ENCODE data around the gene PEAK1. TPM values are rescaled to one million over a fixed set of nuclear protein-coding genes. Genes with fewer than 3 reads are reported as not detected.
A peak's percentile ranks its signal among the peaks of the same experiment; 100 is the strongest.
"Not testable (repeated sequence)": the region's sequence is repeated elsewhere in the genome, so short reads cannot be mapped to it uniquely, and the experiment has no call there.

PEAK1 gene
- total RNA-seq, 1 donor from 2014 or later, result 125 TPM

DNA sequence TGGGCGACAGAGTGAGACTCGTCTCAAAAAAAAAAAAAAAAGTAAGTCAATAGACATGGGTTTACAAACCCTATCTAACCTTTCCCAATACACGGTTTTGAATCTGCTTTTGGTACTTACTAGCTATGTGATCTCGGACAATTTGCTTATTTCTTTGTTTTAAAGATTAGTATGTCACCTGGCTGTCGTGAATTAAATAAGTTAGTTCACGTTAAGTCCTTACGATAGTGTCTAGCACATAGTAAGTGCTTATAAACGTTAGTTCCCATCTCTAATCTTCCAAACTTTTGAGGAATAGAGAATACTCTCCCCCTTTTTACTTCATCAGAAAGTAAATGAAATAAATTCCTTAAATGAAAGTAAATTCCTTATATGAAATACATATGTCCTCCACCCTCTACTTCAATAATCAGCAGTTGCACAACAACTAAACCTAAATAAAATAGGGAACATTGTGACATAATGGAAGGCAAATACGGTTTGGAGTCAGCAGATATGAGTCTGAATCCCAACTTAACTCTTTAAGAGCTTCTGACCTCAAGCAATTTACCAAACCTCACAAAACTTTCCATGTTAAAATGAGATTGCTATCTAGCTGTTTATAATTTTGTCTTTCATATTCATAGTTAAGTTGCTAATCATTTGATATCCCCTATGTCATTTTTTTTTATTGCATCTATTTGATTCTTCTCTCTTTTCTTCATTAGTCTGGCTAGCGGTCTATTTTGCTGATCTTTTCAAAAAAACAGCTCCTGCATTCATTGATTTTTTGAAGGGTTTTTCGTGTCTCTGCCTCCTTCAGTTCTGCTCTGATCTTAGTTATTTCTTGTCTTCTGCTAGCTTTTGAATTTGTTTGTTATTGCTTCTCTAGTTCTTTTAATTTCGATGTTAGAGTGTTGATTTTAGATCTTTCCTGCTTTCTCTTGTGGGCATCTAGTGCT is 134.6 kb downstream of the PEAK1 start:
- Mint-ChIP-seq H3K4me1 (ENCODE audit: unreplicated experiment) (peaks cover 30% of the 10 kb centered on the region), H3K27ac (ENCODE audit: unreplicated experiment) (no peak overlapping the region), H3K4me3 (ENCODE audit: unreplicated experiment) (no peak overlapping the region), H3K27me3 (ENCODE audit: unreplicated experiment) (no peaks in the 10 kb centered on the region), H3K36me3 (ENCODE audit: unreplicated experiment) (peaks cover 32% of the 10 kb centered on the region), H3K9me3 (ENCODE audit: unreplicated experiment) (no peaks in the 10 kb centered on the region)
- TF ChIP-seq, protein P1, sequence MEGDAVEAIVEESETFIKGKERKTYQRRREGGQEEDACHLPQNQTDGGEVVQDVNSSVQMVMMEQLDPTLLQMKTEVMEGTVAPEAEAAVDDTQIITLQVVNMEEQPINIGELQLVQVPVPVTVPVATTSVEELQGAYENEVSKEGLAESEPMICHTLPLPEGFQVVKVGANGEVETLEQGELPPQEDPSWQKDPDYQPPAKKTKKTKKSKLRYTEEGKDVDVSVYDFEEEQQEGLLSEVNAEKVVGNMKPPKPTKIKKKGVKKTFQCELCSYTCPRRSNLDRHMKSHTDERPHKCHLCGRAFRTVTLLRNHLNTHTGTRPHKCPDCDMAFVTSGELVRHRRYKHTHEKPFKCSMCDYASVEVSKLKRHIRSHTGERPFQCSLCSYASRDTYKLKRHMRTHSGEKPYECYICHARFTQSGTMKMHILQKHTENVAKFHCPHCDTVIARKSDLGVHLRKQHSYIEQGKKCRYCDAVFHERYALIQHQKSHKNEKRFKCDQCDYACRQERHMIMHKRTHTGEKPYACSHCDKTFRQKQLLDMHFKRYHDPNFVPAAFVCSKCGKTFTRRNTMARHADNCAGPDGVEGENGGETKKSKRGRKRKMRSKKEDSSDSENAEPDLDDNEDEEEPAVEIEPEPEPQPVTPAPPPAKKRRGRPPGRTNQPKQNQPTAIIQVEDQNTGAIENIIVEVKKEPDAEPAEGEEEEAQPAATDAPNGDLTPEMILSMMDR (IDR thresholded peaks at IDR 0.05), result no peak
- no peak for DNase-seq (ENCODE audit: extremely low spot score, unreplicated experiment)

DNA sequence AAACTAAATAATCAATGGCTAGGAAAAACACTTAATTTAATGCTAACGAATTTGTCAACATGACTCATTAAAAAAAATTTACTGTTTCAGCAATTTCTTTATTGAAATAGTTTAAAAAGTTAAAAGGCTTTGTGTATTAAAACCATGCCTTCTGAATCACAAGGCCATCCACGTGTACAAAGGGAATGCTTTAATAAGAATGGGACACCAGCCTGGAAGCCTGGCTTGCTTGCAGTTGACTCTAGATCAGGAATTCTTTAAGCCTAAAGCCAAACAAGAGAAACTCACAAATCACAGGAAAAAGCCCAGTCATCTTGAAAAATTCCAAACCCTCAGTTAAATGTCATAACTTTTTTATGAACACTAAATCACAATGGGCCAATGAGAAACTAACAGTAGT is 137.6 kb downstream of the PEAK1 start:
- TF ChIP-seq, protein P1 (IDR thresholded peaks at IDR 0.05), result no peak
- Mint-ChIP-seq H3K36me3 (ENCODE audit: unreplicated experiment) (peaks cover 46% of the 10 kb centered on the region), H3K9me3 (ENCODE audit: unreplicated experiment) (no peaks in the 10 kb centered on the region), H3K4me1 (ENCODE audit: unreplicated experiment) (peaks cover 27% of the 10 kb centered on the region), H3K27me3 (ENCODE audit: unreplicated experiment) (no peaks in the 10 kb centered on the region), H3K27ac (ENCODE audit: unreplicated experiment) (peak overlapping the region; percentile 61), H3K4me3 (ENCODE audit: unreplicated experiment) (no peak overlapping the region)
- DNase-seq (ENCODE audit: extremely low spot score, unreplicated experiment), result no peak

DNA sequence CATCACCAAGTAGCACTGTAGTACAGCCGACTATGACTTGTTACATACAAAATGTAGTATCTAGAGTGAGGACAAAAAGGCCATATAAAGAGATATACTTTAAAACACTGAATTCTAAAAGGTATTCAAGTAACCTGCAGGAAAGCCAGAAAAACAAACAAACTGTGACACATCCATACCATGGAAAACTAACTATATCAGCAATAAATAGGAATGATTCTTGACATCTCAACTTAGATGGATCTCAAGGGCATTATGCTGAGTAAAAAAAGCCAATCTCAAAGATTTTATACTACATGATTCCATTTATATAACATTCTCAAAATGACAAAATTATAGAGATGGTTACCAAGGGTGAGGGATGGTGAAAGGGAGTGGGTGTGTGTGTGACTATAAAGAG is 143.0 kb downstream of the PEAK1 start:
- TF ChIP-seq, protein P1 (IDR thresholded peaks at IDR 0.05), result no peak
- Mint-ChIP-seq H3K27me3 (ENCODE audit: unreplicated experiment) (no peaks in the 10 kb centered on the region), H3K4me1 (ENCODE audit: unreplicated experiment) (peaks cover 29% of the 10 kb centered on the region), H3K36me3 (ENCODE audit: unreplicated experiment) (peaks cover 51% of the 10 kb centered on the region), H3K4me3 (ENCODE audit: unreplicated experiment) (no peak overlapping the region), H3K9me3 (ENCODE audit: unreplicated experiment) (peaks cover 24% of the 10 kb centered on the region), H3K27ac (ENCODE audit: unreplicated experiment) (no peak overlapping the region)
- no peak for DNase-seq (ENCODE audit: extremely low spot score, unreplicated experiment)

DNA sequence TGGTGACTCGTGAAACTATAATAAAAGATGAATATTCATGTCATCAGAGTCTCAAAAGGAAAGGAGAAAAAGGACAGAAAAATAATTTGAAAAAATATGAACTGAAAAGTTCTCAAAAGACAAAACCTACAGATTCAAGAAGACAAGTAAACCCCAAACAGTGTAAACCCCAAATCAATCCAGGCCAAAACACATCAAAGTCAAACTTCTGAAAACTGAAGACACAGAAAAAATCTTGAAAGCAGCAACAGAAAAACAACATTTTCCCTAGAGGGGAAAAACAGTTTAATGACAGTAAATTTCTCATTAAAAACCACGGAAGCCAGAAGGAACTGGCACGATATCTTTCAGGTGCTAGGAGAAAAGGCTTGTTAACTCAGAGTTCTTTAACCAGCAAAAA is 143.8 kb downstream of the PEAK1 start:
- peaks cover 26% of the 10 kb centered on the region for H3K4me1 Mint-ChIP-seq (ENCODE audit: unreplicated experiment)
- peaks cover 49% of the 10 kb centered on the region for H3K36me3 Mint-ChIP-seq (ENCODE audit: unreplicated experiment)
- no peak for DNase-seq (ENCODE audit: extremely low spot score, unreplicated experiment)
- peak overlapping the region; percentile 36 for H3K27ac Mint-ChIP-seq (ENCODE audit: unreplicated experiment)
- H3K4me3 Mint-ChIP-seq (ENCODE audit: unreplicated experiment), result no peak overlapping the region
- TF ChIP-seq, protein P1 (IDR thresholded peaks at IDR 0.05), result no peak
- H3K27me3 Mint-ChIP-seq (ENCODE audit: unreplicated experiment), result no peaks in the 10 kb centered on the region
- peaks cover 26% of the 10 kb centered on the region for H3K9me3 Mint-ChIP-seq (ENCODE audit: unreplicated experiment)

DNA sequence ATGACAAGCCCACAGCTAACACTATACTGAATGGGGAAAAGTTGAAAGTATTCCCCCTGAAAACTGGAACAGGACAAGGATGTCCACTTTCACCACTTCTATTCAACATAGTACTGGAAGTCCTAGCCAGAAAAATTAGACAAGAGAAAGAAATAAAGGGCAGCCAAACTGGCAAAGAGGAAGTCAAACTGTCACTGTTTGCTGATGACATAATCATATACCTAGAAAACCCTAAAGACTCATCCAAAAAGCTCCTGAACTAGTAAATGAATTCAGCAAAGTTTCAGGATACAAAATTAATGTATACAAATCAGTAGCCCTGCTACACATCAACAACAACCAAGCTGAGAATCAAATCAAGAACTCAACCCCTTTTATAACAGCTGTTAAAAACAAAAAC is 146.8 kb downstream of the PEAK1 start:
- not testable (repeated sequence) for H3K27me3 Mint-ChIP-seq (ENCODE audit: unreplicated experiment); DNase-seq (ENCODE audit: extremely low spot score, unreplicated experiment); H3K4me3 Mint-ChIP-seq (ENCODE audit: unreplicated experiment); H3K27ac Mint-ChIP-seq (ENCODE audit: unreplicated experiment)
- Mint-ChIP-seq H3K36me3 (ENCODE audit: unreplicated experiment) (peaks cover 69% of the 10 kb centered on the region), H3K9me3 (ENCODE audit: unreplicated experiment) (peaks cover 41% of the 10 kb centered on the region), H3K4me1 (ENCODE audit: unreplicated experiment) (peaks cover 26% of the 10 kb centered on the region)
